Measurements from ENCODE around the gene KAT14. TPM values are rescaled to one million over a fixed set of nuclear protein-coding genes. Genes with fewer than 3 reads are reported as not detected.

KAT14 gene
- total RNA-seq, 2 donors from 2014 or later: 35.2 to 51.0 TPM

DNA sequence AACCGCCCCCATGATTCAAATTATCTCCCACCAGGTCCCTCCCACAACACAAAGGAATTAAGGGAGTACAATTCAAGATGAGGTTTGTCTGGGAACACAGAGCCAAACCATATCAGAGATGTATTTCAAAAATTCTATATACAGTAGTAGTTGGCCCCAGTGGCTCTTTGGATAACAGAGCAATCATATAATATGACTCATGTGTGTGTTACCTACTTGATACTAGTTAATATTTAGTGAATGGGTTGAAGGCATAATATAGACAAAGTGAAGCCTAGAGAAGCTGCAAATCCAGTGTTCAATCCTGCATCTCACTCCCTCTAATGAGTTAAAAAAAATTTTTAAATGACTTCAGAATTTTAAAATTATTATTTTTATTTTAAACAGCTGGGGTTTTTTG is 43.2 kb downstream of the KAT14 start:
- no peak overlapping the region for H3K27ac ChIP-seq (ENCODE audit: low read depth, low read length)
- H3K4me3 Mint-ChIP-seq: no peak overlapping the region
- TF ChIP-seq, protein P1, sequence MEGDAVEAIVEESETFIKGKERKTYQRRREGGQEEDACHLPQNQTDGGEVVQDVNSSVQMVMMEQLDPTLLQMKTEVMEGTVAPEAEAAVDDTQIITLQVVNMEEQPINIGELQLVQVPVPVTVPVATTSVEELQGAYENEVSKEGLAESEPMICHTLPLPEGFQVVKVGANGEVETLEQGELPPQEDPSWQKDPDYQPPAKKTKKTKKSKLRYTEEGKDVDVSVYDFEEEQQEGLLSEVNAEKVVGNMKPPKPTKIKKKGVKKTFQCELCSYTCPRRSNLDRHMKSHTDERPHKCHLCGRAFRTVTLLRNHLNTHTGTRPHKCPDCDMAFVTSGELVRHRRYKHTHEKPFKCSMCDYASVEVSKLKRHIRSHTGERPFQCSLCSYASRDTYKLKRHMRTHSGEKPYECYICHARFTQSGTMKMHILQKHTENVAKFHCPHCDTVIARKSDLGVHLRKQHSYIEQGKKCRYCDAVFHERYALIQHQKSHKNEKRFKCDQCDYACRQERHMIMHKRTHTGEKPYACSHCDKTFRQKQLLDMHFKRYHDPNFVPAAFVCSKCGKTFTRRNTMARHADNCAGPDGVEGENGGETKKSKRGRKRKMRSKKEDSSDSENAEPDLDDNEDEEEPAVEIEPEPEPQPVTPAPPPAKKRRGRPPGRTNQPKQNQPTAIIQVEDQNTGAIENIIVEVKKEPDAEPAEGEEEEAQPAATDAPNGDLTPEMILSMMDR (conservative IDR thresholded peaks at IDR 0.05): no peak
- H3K9me3 Mint-ChIP-seq: peaks cover 25% of the 10 kb centered on the region
- H3K27ac Mint-ChIP-seq: no peak overlapping the region
- H3K27me3 ChIP-seq (ENCODE audit: control insufficient read depth, insufficient read depth, low read length, poor library complexity, severe bottlenecking): no peaks in the 10 kb centered on the region
- DNase-seq: no peak
- peaks cover 79% of the 10 kb centered on the region for H3K36me3 Mint-ChIP-seq (ENCODE audit: low read depth)
- H3K9me3 ChIP-seq (ENCODE audit: control insufficient read depth, low read length): peaks cover 27% of the 10 kb centered on the region
- no peaks in the 10 kb centered on the region for H3K27me3 Mint-ChIP-seq (ENCODE audit: insufficient read depth)
- H3K9ac ChIP-seq (ENCODE audit: extremely low read depth, low read length, poor library complexity, severe bottlenecking): no peak overlapping the region
- 0% methylated on average over 1 of the region's 1 CpG; no CpG with 5 or more reads in 1 of the 2 experiments for WGBS, 2 experiments (ENCODE audit: insufficient coverage in 1 of 2, insufficient read length in 1 of 2)
- H3K4me1 ChIP-seq (ENCODE audit: control insufficient read depth, insufficient read depth, low read length): no peaks in the 10 kb centered on the region
- peaks cover 15% of the 10 kb centered on the region for H3K4me1 Mint-ChIP-seq
- H3K36me3 ChIP-seq (ENCODE audit: control insufficient read depth, insufficient read depth, low read length): peaks cover 68% of the 10 kb centered on the region
- no peak overlapping the region for H3K4me3 ChIP-seq (ENCODE audit: low read length)

DNA sequence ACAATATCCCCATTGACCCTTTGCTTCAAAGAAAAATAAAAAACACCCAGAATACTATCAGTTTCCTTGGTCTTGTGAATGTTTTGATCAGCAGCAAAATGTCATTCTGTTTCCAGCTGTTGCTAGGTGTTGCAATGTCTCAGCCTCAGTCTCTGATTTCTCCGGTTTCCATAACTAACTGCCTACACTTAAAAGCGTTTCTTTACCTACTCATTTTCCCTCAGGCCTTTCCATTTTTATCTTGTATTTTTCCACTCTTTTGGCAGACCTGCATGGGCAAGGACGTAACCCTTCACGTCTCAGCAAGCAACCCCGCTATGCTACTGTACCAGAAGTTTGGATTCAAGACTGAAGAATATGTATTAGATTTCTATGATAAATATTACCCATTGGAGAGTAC is 49.4 kb downstream of the KAT14 start:
- H3K4me1 Mint-ChIP-seq: peaks cover 11% of the 10 kb centered on the region
- H3K9me3 Mint-ChIP-seq: no peaks in the 10 kb centered on the region
- H3K27me3 Mint-ChIP-seq (ENCODE audit: insufficient read depth): no peaks in the 10 kb centered on the region
- H3K9ac ChIP-seq (ENCODE audit: extremely low read depth, low read length, poor library complexity, severe bottlenecking): no peak overlapping the region
- no peaks in the 10 kb centered on the region for H3K27me3 ChIP-seq (ENCODE audit: control insufficient read depth, insufficient read depth, low read length, poor library complexity, severe bottlenecking)
- no peak overlapping the region for H3K4me3 ChIP-seq (ENCODE audit: low read length)
- H3K27ac ChIP-seq (ENCODE audit: low read depth, low read length): no peak overlapping the region
- DNase-seq: no peak
- TF ChIP-seq, protein P1 (conservative IDR thresholded peaks at IDR 0.05): no peak
- 93 to 94% methylated on average over 2 to 5 of the region's 5 CpGs for WGBS, 2 experiments (ENCODE audit: insufficient coverage in 1 of 2, insufficient read length in 1 of 2)
- no peak overlapping the region for H3K4me3 Mint-ChIP-seq
- H3K36me3 Mint-ChIP-seq (ENCODE audit: low read depth): peaks cover 73% of the 10 kb centered on the region
- peaks cover 7% of the 10 kb centered on the region for H3K4me1 ChIP-seq (ENCODE audit: control insufficient read depth, insufficient read depth, low read length)
- H3K36me3 ChIP-seq (ENCODE audit: control insufficient read depth, insufficient read depth, low read length): peaks cover 64% of the 10 kb centered on the region
- no peaks in the 10 kb centered on the region for H3K9me3 ChIP-seq (ENCODE audit: control insufficient read depth, low read length)
- no peak overlapping the region for H3K27ac Mint-ChIP-seq

DNA sequence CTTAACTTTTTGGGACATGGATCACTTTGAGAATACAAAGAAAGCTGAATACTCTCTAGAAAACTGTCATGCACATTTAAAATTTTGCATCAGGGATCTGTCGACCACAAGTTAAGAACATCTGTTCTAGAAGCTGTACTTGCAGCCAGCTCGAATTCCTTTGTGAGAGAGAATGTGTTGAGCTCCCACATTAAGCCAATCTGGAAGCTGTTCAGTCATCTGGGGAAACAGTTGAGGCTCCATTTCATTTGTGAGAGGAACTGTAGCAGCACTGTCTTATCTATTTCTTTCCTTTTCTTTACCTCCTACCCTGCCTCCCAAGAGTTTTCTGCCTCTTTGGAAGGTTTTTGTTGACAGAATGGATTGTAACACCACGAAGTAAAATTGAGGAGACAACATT is 50.8 kb downstream of the KAT14 start:
- TF ChIP-seq, protein P1 (conservative IDR thresholded peaks at IDR 0.05): no peak
- H3K4me1 ChIP-seq (ENCODE audit: control insufficient read depth, insufficient read depth, low read length): peaks cover 7% of the 10 kb centered on the region
- 82 to 94% methylated on average over 3 of the region's 3 CpGs for WGBS, 2 experiments (ENCODE audit: insufficient coverage in 1 of 2, insufficient read length in 1 of 2)
- no peak overlapping the region for H3K27ac ChIP-seq (ENCODE audit: low read depth, low read length)
- no peak overlapping the region for H3K4me3 ChIP-seq (ENCODE audit: low read length)
- peaks cover 2% of the 10 kb centered on the region for H3K9me3 Mint-ChIP-seq
- peaks cover 2% of the 10 kb centered on the region for H3K9me3 ChIP-seq (ENCODE audit: control insufficient read depth, low read length)
- H3K27me3 Mint-ChIP-seq (ENCODE audit: insufficient read depth): no peaks in the 10 kb centered on the region
- H3K9ac ChIP-seq (ENCODE audit: extremely low read depth, low read length, poor library complexity, severe bottlenecking): no peak overlapping the region
- no peak overlapping the region for H3K27ac Mint-ChIP-seq
- no peak for DNase-seq
- peaks cover 57% of the 10 kb centered on the region for H3K36me3 ChIP-seq (ENCODE audit: control insufficient read depth, insufficient read depth, low read length)
- no peaks in the 10 kb centered on the region for H3K27me3 ChIP-seq (ENCODE audit: control insufficient read depth, insufficient read depth, low read length, poor library complexity, severe bottlenecking)
- H3K4me3 Mint-ChIP-seq: no peak overlapping the region
- H3K36me3 Mint-ChIP-seq (ENCODE audit: low read depth): peaks cover 72% of the 10 kb centered on the region
- H3K4me1 Mint-ChIP-seq: peaks cover 11% of the 10 kb centered on the region

Measured in endodermal cell (in vitro differentiated cells).